HepG2 (cell line): ENCODE data around the gene METRNL. TPM values are rescaled to one million over a fixed set of nuclear protein-coding genes. Genes with fewer than 3 reads are reported as not detected.

Experiments used
- ATAC-seq: fragments of 200-7000 bp; cut with Tn5 transposase; 3 replicates; pipeline ENCODE4 v1.9.1; 2020; ENCODE audit warnings: mild to moderate bottlenecking, moderate library complexity
- BruUV-seq: library from RNA; stranded (reverse); fragments of 400-500 nt; replicated peaks from 2 replicates; lab custom pipeline; 2021; lab: Mats Ljungman, UMichigan
- CTCF ChIA-PET: fragments of 300-600 bp; formaldehyde crosslinking; extraction: SDS; loops from one replicate; lab custom pipeline; 2021; ENCODE audit warnings: low total read pairs, inconsistent platforms, low intra/inter-chr PET ratio; lab: Yijun Ruan, JAX
- POLR2A ChIA-PET: fragments of 350-600 bp; sonication (Branson Sonifier 250); formaldehyde crosslinking; loops from one replicate; lab custom pipeline; 2020; ENCODE audit warnings: antibody characterized with exemption, inconsistent platforms; lab: Yijun Ruan, JAX
- DNase-seq: peaks from one replicate; pipeline ENCODE4 v3.0.0-alpha.2; 2015; ENCODE audit warnings: low spot score
- FAIRE-seq: peaks from 3 replicates; lab custom pipeline; 2011; peaks lifted over from hg19 to GRCh38; lab: Jason Lieb, UNC
- H2AFZ ChIP-seq: one replicate; pipeline ENCODE4 v1.6.1; 2011; ENCODE audit warnings: low read length, inconsistent platforms
- H3K27ac ChIP-seq: fragments of 300-600 bp; 3 replicates; pipeline ENCODE4 v1.8.0; 2011; ENCODE audit warnings: mixed run types, mild to moderate bottlenecking, mixed read lengths, low read length, inconsistent platforms; ENCODE audit not compliant: insufficient read depth; ENCODE audit errors: extremely low read length
- H3K27me3 ChIP-seq, 2 experiments: fragments of 200-600 bp in 1 of 2; 2 replicates in 1 of 2; 3 replicates in 1 of 2; pipeline versions ENCODE4 v1.6.0 to v1.8.0; 2011; ENCODE audit warnings: low read length in 2 of 2, mild to moderate bottlenecking in 2 of 2, moderate library complexity in 2 of 2, inconsistent platforms in 1 of 2; ENCODE audit not compliant: insufficient read depth in 2 of 2, control insufficient read depth in 1 of 2
- H3K36me3 ChIP-seq, 2 experiments: fragments of 200-600 bp in 1 of 2; replicated peaks in 1 of 2; 2 replicates in 1 of 2; 3 replicates in 1 of 2; pipeline versions ENCODE4 v1.5.1 to v1.8.0; 2011; ENCODE audit warnings: low read length in 2 of 2, inconsistent platforms in 1 of 2; ENCODE audit not compliant: insufficient read depth in 2 of 2, control insufficient read depth in 1 of 2
- H3K4me1 ChIP-seq: 2 replicates; pipeline ENCODE4 v1.5.1; 2012; ENCODE audit warnings: low read length, inconsistent platforms; ENCODE audit not compliant: insufficient read depth
- H3K4me2 ChIP-seq: 2 replicates; pipeline ENCODE4 v1.6.0; 2011; ENCODE audit warnings: low read depth, low read length, inconsistent platforms
- H3K4me3 ChIP-seq, 3 experiments: fragments of 200-600 bp in 1 of 3; sonication (generic), shearing (Covaris generic) in 1 of 3; replicated peaks in 1 of 3; 2 replicates each; pipeline ENCODE4 v1.5.1; 2011 to 2016; ENCODE audit warnings: low read length in 3 of 3, inconsistent platforms in 2 of 3, low read depth in 2 of 3, mild to moderate bottlenecking in 2 of 3, control low read depth in 1 of 3, mixed read lengths in 1 of 3; ENCODE audit not compliant: insufficient read depth in 1 of 3
- H3K79me2 ChIP-seq: one replicate; pipeline ENCODE4 v1.6.1; 2011; ENCODE audit warnings: low read length, inconsistent platforms; ENCODE audit not compliant: insufficient read depth
- H3K9ac ChIP-seq: 2 replicates; pipeline ENCODE4 v1.6.0; 2011; ENCODE audit warnings: mild to moderate bottlenecking, low read depth, low read length, inconsistent platforms; ENCODE audit not compliant: insufficient read depth
- H3K9me3 ChIP-seq: 2 replicates; pipeline ENCODE4 v1.5.1; 2012; ENCODE audit warnings: mild to moderate bottlenecking, low read length
- H4K20me1 ChIP-seq: 2 replicates; pipeline ENCODE4 v1.6.0; 2011; ENCODE audit warnings: inconsistent platforms, mild to moderate bottlenecking, low read length, moderate library complexity; ENCODE audit not compliant: insufficient read depth
- ATF5 ChIP-seq: sonication (generic); formaldehyde crosslinking; IDR thresholded peaks from 2 replicates; pipeline ENCODE4 v1.4.0; 2020; ENCODE audit warnings: mild to moderate bottlenecking, low read depth, missing genetic modification reagents
- ATF7-NPFF ChIP-seq: sonication (generic); formaldehyde crosslinking; IDR thresholded peaks from 2 replicates; pipeline ENCODE4 v1.8.1; 2023; ENCODE audit warnings: mild to moderate bottlenecking, low read depth, missing genetic modification reagents, moderate library complexity
- DPF2 ChIP-seq: sonication (generic); formaldehyde crosslinking; IDR thresholded peaks from 2 replicates; pipeline ENCODE4 v1.4.0; 2020; ENCODE audit warnings: mild to moderate bottlenecking, low read depth, missing genetic modification reagents, borderline replicate concordance
- GZF1 ChIP-seq: sonication (generic); formaldehyde crosslinking; IDR thresholded peaks from 2 replicates; pipeline ENCODE4 v1.5.1; 2020; ENCODE audit warnings: mild to moderate bottlenecking, missing genetic modification reagents
- KMT2A ChIP-seq: sonication (generic); formaldehyde crosslinking; IDR thresholded peaks from 2 replicates; pipeline ENCODE4 v1.4.0; 2020; ENCODE audit warnings: missing genetic modification reagents
- PLRG1 ChIP-seq: fragments of 450-650 bp; conservative IDR thresholded peaks from 2 replicates; pipeline ENCODE4 v1.6.1; 2016
- RNF219 ChIP-seq: sonication (generic); formaldehyde crosslinking; IDR thresholded peaks from 2 replicates; pipeline ENCODE4 v1.5.0; 2020; ENCODE audit warnings: mild to moderate bottlenecking, missing genetic modification reagents
- SKI ChIP-seq: fragments of 450-650 bp; IDR thresholded peaks from one replicate; pipeline ENCODE4 v1.6.1; 2018; ENCODE audit warnings: mild to moderate bottlenecking; ENCODE audit not compliant: partially characterized antibody
- STAG1 ChIP-seq: sonication (generic); formaldehyde crosslinking; IDR thresholded peaks from 2 replicates; pipeline ENCODE4 v1.4.0; 2020; ENCODE audit warnings: missing genetic modification reagents
- SUZ12 ChIP-seq: fragments of 150-350 bp; IDR thresholded peaks from 2 replicates; pipeline ENCODE4 v1.6.1; 2014; ENCODE audit warnings: low read depth, low read length
- ZFP82 ChIP-seq: sonication (generic); formaldehyde crosslinking; IDR thresholded peaks from 2 replicates; pipeline ENCODE4 v1.5.1; 2020; ENCODE audit warnings: mild to moderate bottlenecking, missing genetic modification reagents, borderline replicate concordance
- ZNF124 ChIP-seq: sonication (generic); formaldehyde crosslinking; IDR thresholded peaks from 2 replicates; pipeline ENCODE4 v1.4.0; 2020; ENCODE audit warnings: missing genetic modification reagents
- ZNF512 ChIP-seq: sonication (generic); formaldehyde crosslinking; IDR thresholded peaks from 2 replicates; pipeline ENCODE4 v1.4.0; 2020; ENCODE audit warnings: mild to moderate bottlenecking, missing genetic modification reagents
- ZNF558 ChIP-seq: sonication (generic); formaldehyde crosslinking; IDR thresholded peaks from 2 replicates; pipeline ENCODE4 v1.9.0; 2022; ENCODE audit warnings: mild to moderate bottlenecking, missing genetic modification reagents, borderline replicate concordance
- ZNF619 ChIP-seq: sonication (generic); formaldehyde crosslinking; IDR thresholded peaks from 2 replicates; pipeline ENCODE4 v1.4.0; 2020; ENCODE audit warnings: mild to moderate bottlenecking, missing genetic modification reagents
- WGBS: methylation state at CpG from one replicate; pipeline ENCODE4 v1.1.6; 2017; ENCODE audit warnings: low lambda C conversion rate; 5-methylcytosine and 5-hydroxymethylcytosine counted together
- in situ Hi-C: cut with HindIII; loops from 2 replicates; pipeline ENCODE4 v1.10.0; 2017; ENCODE audit warnings: low pct_unique_long_range_greater_than_20kb; ENCODE audit not compliant: extremely low pct_ligation_motif_present
- intact Hi-C: fragments of 100-400 bp; cut with micrococcal nuclease; formaldehyde crosslinking; loops from one replicate; pipeline ENCODE4 v1.10.0; 2022; ENCODE audit not compliant: unreplicated experiment
- polyA plus RNA-seq, 8 experiments: library from polyadenylated mRNA; depleted of rRNA in 3 of 8; stranded (reverse) in 7 of 8; unstranded in 1 of 8; fragments of >200 nt; fragmentation: Illumina TruSeq in 4 of 8; extraction: Trizol in 4 of 8; gene quantifications; 2 replicates each; pipeline versions ENCODE4 v1.2.1 to v1.2.3, GENCODE V29; 2011 to 2016; ENCODE audit warnings: low read depth in 4 of 8, missing spikeins in 1 of 8, mixed read lengths in 1 of 8; ENCODE audit not compliant: insufficient read depth in 1 of 8
- total RNA-seq, 5 experiments: library from RNA; depleted of rRNA; stranded (reverse); fragments of >200 nt; fragmentation: Illumina TruSeq; extraction: Trizol; gene quantifications; 2 replicates each; pipeline ENCODE4 v1.2.3, GENCODE V29; 2016; ENCODE audit warnings: low read depth in 1 of 5

METRNL gene
- total and polyA plus RNA-seq, 2 of the 13 experiments (the other 11 are each of a cell fraction or from before 2014, with no cell fraction given): 0.66 to 0.84 TPM

DNA sequence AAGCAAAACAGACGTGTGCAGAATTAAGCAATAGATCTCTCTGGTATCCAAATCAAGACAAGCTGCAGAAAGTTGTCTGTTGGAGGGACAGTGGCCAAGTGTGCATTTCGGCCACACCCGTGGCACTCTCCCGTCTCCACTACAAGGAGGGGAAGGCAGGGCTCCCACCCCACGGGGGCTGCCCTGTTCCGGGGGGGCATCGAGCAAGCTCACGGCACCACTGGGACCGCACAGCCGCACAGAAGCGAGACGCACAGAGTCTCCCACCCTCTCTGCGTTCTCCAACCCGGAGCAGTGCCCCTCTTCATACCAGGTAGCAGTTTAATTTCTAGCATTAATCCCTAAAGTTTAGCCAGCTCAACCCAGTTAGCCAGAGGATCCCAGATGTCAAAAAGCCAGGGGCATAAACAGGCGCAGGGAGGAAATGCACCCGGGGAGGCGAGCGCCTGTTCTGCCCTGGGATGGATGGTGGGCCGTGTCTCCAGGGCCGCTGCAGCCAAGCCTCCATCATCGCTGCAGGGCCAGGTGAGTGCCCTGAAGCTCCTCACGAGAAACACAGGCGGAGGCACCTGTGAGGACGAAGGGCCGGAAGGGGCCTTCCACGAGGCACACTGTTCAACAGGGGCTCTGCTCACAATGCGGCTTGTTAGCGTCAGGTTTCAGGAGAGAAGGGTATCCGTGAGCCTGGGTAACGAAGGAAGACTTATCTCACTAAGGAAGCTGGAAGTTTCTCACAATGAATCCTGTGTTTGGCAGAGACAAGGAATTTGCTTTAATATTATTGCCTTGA lies 42.1 kb upstream of the METRNL start:
- Histone ChIP-seq H3K9ac (no peak overlapping the region), H3K9me3 (peaks cover 14% of the 10 kb centered on the region; the same call in 1 of the 2 replicates), H3K27me3 (no peaks in the 10 kb centered on the region), H3K4me2 (no peak overlapping the region), H3K4me3 (no peak overlapping the region), H4K20me1 (no peaks in the 10 kb centered on the region), H3K79me2 (peaks cover 4% of the 10 kb centered on the region), H3K4me1 (no peaks in the 10 kb centered on the region), H3K36me3 (peaks cover 22 to 57% of the 10 kb centered on the region in 2 experiments; a peak in 4 of 5 replicates), H3K27ac (no peak overlapping the region), H2AFZ (no peak overlapping the region)
- BruUV-seq: no TSS peak
- no peak for ATAC-seq
- in situ Hi-C loops (no loop called here), intact Hi-C loops (no loop called here)
- ChIA-PET CTCF (no interaction called here), POLR2A (interaction anchor here (1.1 to 1.8 kb wide), 2 partner anchors 9 to 12 kb away, joined by 4 read pairs; no protein-coding TSS in a partner anchor)
- TF ChIP-seq PLRG1 (no peak), ATF5 (CRISPR knock-in tag) (no peak), ZNF558 (no peak), ZNF512 (no peak), STAG1 (CRISPR knock-in tag) (no peak), RNF219 (CRISPR knock-in tag) (no peak), DPF2 (no peak), ZFP82 (CRISPR knock-in tag) (no peak), ZNF619 (no peak), ZNF124 (CRISPR knock-in tag) (no peak), GZF1 (CRISPR knock-in tag) (no peak), KMT2A (CRISPR knock-in tag) (no peak), SKI (no peak), SUZ12 (no peak), ATF7-NPFF (CRISPR knock-in tag) (no peak)
- WGBS: 96% methylated on average over 29 of the region's 30 CpGs
- FAIRE-seq: no peak
- DNase-seq: no peak
